ENCODE results near the gene PRPF8. TPM values are rescaled to one million over a fixed set of nuclear protein-coding genes. Genes with fewer than 3 reads are reported as not detected.

The PRPF8 gene
- total and polyA plus RNA-seq, 2 of the 8 experiments (the other 6 are each of a cell fraction or from before 2014, with no cell fraction given) = 329 to 337 TPM

- TF ChIP-seq, protein P1, sequence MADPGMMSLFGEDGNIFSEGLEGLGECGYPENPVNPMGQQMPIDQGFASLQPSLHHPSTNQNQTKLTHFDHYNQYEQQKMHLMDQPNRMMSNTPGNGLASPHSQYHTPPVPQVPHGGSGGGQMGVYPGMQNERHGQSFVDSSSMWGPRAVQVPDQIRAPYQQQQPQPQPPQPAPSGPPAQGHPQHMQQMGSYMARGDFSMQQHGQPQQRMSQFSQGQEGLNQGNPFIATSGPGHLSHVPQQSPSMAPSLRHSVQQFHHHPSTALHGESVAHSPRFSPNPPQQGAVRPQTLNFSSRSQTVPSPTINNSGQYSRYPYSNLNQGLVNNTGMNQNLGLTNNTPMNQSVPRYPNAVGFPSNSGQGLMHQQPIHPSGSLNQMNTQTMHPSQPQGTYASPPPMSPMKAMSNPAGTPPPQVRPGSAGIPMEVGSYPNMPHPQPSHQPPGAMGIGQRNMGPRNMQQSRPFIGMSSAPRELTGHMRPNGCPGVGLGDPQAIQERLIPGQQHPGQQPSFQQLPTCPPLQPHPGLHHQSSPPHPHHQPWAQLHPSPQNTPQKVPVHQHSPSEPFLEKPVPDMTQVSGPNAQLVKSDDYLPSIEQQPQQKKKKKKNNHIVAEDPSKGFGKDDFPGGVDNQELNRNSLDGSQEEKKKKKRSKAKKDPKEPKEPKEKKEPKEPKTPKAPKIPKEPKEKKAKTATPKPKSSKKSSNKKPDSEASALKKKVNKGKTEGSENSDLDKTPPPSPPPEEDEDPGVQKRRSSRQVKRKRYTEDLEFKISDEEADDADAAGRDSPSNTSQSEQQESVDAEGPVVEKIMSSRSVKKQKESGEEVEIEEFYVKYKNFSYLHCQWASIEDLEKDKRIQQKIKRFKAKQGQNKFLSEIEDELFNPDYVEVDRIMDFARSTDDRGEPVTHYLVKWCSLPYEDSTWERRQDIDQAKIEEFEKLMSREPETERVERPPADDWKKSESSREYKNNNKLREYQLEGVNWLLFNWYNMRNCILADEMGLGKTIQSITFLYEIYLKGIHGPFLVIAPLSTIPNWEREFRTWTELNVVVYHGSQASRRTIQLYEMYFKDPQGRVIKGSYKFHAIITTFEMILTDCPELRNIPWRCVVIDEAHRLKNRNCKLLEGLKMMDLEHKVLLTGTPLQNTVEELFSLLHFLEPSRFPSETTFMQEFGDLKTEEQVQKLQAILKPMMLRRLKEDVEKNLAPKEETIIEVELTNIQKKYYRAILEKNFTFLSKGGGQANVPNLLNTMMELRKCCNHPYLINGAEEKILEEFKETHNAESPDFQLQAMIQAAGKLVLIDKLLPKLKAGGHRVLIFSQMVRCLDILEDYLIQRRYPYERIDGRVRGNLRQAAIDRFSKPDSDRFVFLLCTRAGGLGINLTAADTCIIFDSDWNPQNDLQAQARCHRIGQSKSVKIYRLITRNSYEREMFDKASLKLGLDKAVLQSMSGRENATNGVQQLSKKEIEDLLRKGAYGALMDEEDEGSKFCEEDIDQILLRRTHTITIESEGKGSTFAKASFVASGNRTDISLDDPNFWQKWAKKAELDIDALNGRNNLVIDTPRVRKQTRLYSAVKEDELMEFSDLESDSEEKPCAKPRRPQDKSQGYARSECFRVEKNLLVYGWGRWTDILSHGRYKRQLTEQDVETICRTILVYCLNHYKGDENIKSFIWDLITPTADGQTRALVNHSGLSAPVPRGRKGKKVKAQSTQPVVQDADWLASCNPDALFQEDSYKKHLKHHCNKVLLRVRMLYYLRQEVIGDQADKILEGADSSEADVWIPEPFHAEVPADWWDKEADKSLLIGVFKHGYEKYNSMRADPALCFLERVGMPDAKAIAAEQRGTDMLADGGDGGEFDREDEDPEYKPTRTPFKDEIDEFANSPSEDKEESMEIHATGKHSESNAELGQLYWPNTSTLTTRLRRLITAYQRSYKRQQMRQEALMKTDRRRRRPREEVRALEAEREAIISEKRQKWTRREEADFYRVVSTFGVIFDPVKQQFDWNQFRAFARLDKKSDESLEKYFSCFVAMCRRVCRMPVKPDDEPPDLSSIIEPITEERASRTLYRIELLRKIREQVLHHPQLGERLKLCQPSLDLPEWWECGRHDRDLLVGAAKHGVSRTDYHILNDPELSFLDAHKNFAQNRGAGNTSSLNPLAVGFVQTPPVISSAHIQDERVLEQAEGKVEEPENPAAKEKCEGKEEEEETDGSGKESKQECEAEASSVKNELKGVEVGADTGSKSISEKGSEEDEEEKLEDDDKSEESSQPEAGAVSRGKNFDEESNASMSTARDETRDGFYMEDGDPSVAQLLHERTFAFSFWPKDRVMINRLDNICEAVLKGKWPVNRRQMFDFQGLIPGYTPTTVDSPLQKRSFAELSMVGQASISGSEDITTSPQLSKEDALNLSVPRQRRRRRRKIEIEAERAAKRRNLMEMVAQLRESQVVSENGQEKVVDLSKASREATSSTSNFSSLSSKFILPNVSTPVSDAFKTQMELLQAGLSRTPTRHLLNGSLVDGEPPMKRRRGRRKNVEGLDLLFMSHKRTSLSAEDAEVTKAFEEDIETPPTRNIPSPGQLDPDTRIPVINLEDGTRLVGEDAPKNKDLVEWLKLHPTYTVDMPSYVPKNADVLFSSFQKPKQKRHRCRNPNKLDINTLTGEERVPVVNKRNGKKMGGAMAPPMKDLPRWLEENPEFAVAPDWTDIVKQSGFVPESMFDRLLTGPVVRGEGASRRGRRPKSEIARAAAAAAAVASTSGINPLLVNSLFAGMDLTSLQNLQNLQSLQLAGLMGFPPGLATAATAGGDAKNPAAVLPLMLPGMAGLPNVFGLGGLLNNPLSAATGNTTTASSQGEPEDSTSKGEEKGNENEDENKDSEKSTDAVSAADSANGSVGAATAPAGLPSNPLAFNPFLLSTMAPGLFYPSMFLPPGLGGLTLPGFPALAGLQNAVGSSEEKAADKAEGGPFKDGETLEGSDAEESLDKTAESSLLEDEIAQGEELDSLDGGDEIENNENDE (IDR thresholded peaks at IDR 0.05; ENCODE audit: insufficient replicate concordance, low read length) = no peak
- TF ChIP-seq SP2 (IDR thresholded peaks at IDR 0.05; ENCODE audit: low read length) (no peak), SUZ12 (IDR thresholded peaks at IDR 0.05; ENCODE audit: low read length) (no peak), RAD21 (IDR thresholded peaks at IDR 0.05 in 1 of 2, conservative IDR thresholded peaks at IDR 0.05 in 1 of 2; ENCODE audit: low read depth in 2 of 2, low read length in 2 of 2) (peak in 1 of 2 experiments; percentile 37; a peak in 2 of 4 replicates), TAF7 (optimal IDR thresholded peaks at IDR 0.05; ENCODE audit: borderline replicate concordance, low read depth, low read length) (peak; percentile 10), SRF (IDR thresholded peaks at IDR 0.05; ENCODE audit: low read depth, low read length) (no peak), HDAC2 (IDR thresholded peaks at IDR 0.05; ENCODE audit: borderline replicate concordance in 1 of 2, low read depth in 2 of 2, low read length in 2 of 2) (no peak), SAP30 (IDR thresholded peaks at IDR 0.05; ENCODE audit: insufficient read depth, insufficient replicate concordance, low read length) (no peak)
- TF ChIP-seq, protein P2, sequence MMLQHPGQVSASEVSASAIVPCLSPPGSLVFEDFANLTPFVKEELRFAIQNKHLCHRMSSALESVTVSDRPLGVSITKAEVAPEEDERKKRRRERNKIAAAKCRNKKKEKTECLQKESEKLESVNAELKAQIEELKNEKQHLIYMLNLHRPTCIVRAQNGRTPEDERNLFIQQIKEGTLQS (IDR thresholded peaks at IDR 0.05; ENCODE audit: insufficient read depth, low read depth, low read length) = no peak
Observed at GRCh38 chr17:1628856-1629503, 55.7 kb downstream of the PRPF8 start (continued).
